ENCODE data around the gene NKD1. TPM values are rescaled to one million over a fixed set of nuclear protein-coding genes. Genes with fewer than 3 reads are reported as not detected.

The NKD1 gene
- total and polyA plus RNA-seq, 2 donors: 0.90 to 0.98 TPM

DNA sequence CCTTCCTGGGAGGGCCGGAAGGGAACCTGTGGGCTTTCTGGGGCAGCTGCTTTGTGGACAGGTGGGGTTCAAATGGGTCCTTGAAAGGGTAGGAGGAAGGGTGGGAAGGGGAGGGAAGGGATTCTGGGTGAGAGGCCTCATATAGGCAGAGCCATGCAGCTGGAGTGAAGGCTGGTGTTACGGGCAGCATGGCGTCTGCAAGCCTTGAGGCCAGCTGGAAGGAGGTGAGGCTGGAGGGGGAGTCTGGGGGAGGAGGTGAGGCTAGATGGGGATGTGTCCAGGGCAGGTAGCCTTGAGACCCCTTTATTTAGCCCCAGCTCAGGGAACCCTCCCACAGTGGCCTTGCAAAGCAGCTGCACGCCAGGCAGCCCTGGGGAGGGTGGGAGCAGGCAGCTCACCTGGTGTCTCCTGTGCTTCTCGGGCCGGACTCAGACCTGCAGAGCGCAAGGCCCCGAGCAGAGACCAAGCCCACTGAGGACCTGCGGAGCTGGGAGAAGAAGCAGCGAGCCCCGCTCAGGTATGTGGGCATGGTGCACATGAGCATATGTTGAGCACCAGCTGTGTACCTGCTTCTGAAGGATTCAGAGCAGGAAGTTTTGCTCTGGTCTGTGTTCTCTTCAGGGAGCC lies 82.3 kb downstream of the NKD1 start:
- 98% methylated on average over 11 of the region's 11 CpGs for WGBS
- no peak overlapping the region for H3K27ac ChIP-seq (ENCODE audit: low read depth in 1 of 2, low read length in 1 of 2)
- no peaks in the 10 kb centered on the region for H3K27me3 ChIP-seq (ENCODE audit: control insufficient read depth in 2 of 2, insufficient read depth in 1 of 2, low read length in 1 of 2)
- H3K36me3 ChIP-seq (ENCODE audit: control insufficient read depth in 2 of 2, insufficient read depth in 2 of 2, low read length in 1 of 2): no peaks in the 10 kb centered on the region
- no peak overlapping the region for H3K4me3 ChIP-seq (ENCODE audit: low read length in 2 of 2)
- no peak for DNase-seq (ENCODE audit: low read depth in 6 of 9, low spot score in 9 of 9)
- no peaks in the 10 kb centered on the region for H3K9me3 ChIP-seq (ENCODE audit: control insufficient read depth in 2 of 2, insufficient read depth in 1 of 2, low read length in 1 of 2)
- H3K4me1 ChIP-seq (ENCODE audit: control insufficient read depth in 2 of 2, insufficient read depth in 2 of 2, low read length in 2 of 2): peaks cover 8 to 18% of the 10 kb centered on the region in 2 donors

DNA sequence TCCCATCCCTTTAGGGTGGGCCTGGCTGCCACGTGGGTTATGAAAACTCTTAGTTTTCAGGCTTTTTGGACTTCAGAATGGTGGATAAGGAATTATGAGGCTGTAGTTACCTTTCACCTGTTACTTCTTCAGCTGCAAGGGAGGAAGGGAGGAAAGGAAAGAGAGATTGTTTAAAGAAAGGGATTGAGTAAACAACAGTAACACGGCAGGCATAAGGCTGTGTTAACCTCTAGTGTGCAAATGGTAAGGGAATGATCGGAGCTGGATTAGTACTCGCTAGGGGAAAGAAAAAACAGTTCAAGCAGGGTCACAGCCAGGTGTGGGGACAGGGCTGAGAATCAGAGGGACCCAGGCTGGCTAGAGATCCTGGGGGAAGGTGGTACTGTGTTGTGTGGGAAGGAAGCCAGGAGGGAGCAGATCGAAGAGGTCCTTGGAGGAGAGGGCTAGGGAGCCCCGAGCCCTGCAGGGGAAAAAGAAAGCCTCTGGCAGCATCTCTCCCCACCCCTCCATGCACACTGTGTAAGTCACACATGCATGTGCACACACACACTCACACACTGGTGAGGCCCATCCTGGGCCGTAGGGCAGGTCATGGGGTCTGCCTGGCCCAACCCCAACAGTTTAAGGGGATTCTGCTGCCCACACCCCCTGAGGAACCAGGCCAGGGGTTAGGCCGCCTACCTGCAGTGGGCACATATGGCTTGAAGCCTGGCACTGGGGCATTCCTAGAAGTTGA lies 83.2 kb downstream of the NKD1 start:
- no peak for DNase-seq (ENCODE audit: low read depth in 6 of 9, low spot score in 9 of 9)
- 94% methylated on average over 8 of the region's 8 CpGs for WGBS
- H3K27me3 ChIP-seq (ENCODE audit: control insufficient read depth in 2 of 2, insufficient read depth in 1 of 2, low read length in 1 of 2): no peaks in the 10 kb centered on the region
- H3K27ac ChIP-seq (ENCODE audit: low read depth in 1 of 2, low read length in 1 of 2): no peak overlapping the region
- H3K9me3 ChIP-seq (ENCODE audit: control insufficient read depth in 2 of 2, insufficient read depth in 1 of 2, low read length in 1 of 2): no peaks in the 10 kb centered on the region
- peaks cover 8 to 16% of the 10 kb centered on the region in 2 donors for H3K4me1 ChIP-seq (ENCODE audit: control insufficient read depth in 2 of 2, insufficient read depth in 2 of 2, low read length in 2 of 2)
- H3K36me3 ChIP-seq (ENCODE audit: control insufficient read depth in 2 of 2, insufficient read depth in 2 of 2, low read length in 1 of 2): no peaks in the 10 kb centered on the region
- no peak overlapping the region for H3K4me3 ChIP-seq (ENCODE audit: low read length in 2 of 2)

DNA sequence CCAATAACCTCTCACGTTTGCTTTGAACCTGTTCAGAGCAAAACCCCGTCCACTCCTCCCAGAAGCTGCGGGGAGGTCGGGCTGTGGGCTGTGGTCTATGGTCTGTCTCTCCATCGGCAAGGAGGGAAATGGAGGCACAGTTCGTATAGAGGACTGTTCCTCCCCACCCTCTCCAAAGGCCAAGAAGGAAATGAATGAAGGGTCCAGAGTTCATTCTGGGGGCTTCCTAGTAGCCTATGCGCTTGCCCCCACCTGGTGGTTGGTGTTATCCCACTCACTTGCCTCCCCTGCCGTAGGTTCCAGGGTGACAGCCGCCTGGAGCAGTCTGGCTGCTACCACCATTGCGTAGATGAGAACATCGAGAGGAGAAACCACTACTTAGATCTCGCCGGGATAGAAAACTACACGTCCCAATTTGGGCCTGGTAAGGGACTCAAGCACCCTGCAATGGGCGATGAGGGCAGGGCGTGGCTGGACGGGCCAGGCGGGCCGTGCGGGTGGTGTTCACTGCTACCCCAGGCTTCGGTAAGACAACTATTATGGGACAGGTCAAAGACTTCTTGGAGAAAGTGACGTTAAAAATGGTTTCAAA lies 83.9 kb downstream of the NKD1 start:
- peaks cover 8 to 10% of the 10 kb centered on the region in 2 donors for H3K4me1 ChIP-seq (ENCODE audit: control insufficient read depth in 2 of 2, insufficient read depth in 2 of 2, low read length in 2 of 2)
- no peak for DNase-seq (ENCODE audit: low read depth in 6 of 9, low spot score in 9 of 9)
- H3K9me3 ChIP-seq (ENCODE audit: control insufficient read depth in 2 of 2, insufficient read depth in 1 of 2, low read length in 1 of 2): no peaks in the 10 kb centered on the region
- H3K36me3 ChIP-seq (ENCODE audit: control insufficient read depth in 2 of 2, insufficient read depth in 2 of 2, low read length in 1 of 2): no peaks in the 10 kb centered on the region
- no peak overlapping the region for H3K4me3 ChIP-seq (ENCODE audit: low read length in 2 of 2)
- H3K27ac ChIP-seq (ENCODE audit: low read depth in 1 of 2, low read length in 1 of 2): no peak overlapping the region
- H3K27me3 ChIP-seq (ENCODE audit: control insufficient read depth in 2 of 2, insufficient read depth in 1 of 2, low read length in 1 of 2): no peaks in the 10 kb centered on the region
- WGBS: 96% methylated on average over 22 of the region's 22 CpGs

DNA sequence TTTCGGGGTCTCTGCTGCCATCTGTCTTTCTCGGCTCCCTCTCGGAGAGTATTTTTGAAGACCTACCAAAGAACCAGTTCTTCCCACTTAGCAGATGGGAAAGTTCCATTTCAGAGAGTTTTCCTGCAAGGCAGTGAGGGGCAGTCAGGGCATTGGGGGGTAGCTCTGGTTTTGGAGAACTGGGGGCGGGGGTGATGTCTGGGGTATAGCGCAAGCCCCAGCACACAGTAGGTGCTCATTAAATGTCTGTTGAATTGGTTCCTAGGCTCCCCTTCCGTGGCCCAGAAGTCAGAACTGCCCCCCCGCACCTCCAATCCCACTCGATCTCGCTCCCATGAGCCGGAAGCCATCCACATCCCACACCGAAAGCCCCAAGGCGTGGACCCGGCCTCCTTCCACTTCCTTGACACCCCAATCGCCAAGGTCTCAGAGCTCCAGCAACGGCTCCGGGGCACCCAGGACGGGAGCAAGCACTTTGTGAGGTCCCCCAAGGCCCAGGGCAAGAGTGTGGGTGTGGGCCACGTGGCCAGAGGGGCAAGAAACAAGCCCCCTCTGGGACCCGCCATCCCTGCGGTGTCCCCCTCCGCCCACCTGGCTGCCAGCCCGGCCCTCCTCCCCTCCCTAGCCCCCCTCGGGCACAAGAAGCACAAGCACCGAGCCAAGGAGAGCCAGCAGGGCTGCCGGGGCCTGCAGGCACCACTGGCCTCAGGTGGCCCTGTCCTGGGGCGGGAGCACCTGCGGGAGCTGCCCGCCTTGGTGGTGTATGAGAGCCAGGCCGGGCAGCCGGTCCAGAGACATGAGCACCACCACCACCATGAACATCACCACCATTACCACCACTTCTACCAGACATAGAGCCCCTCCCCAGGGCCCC lies 85.0 kb downstream of the NKD1 start:
- no peaks in the 10 kb centered on the region for H3K9me3 ChIP-seq (ENCODE audit: control insufficient read depth in 2 of 2, insufficient read depth in 1 of 2, low read length in 1 of 2)
- H3K27ac ChIP-seq (ENCODE audit: low read depth in 1 of 2, low read length in 1 of 2): no peak overlapping the region
- H3K27me3 ChIP-seq (ENCODE audit: control insufficient read depth in 2 of 2, insufficient read depth in 1 of 2, low read length in 1 of 2): no peaks in the 10 kb centered on the region
- H3K4me1 ChIP-seq (ENCODE audit: control insufficient read depth in 2 of 2, insufficient read depth in 2 of 2, low read length in 2 of 2): no peaks in the 10 kb centered on the region
- 95% methylated on average over 30 of the region's 30 CpGs for WGBS
- no peaks in the 10 kb centered on the region for H3K36me3 ChIP-seq (ENCODE audit: control insufficient read depth in 2 of 2, insufficient read depth in 2 of 2, low read length in 1 of 2)
- DNase-seq (ENCODE audit: low read depth in 6 of 9, low spot score in 9 of 9): no peak
- no peak overlapping the region for H3K4me3 ChIP-seq (ENCODE audit: low read length in 2 of 2)

DNA sequence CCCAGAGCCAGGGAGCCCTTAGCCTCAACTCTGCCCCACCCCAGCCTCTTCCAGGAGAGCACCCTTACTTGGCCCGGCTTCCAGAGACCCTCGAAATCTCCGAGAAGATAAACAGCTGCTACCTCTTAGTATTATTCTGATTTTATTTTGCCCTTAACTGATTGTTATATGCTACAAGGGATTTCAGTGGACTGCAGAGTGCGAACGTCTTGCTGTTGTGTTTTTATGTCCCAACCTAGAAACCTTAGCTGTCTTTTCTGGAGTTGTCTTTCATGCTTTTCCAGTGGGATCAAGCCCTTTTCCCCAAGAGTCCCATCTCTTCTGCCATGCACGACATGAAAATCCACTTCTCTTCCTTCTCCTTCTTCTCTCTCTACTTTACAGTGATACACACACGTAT lies 85.9 kb downstream of the NKD1 start:
- no peak overlapping the region for H3K4me3 ChIP-seq (ENCODE audit: low read length in 2 of 2)
- H3K36me3 ChIP-seq (ENCODE audit: control insufficient read depth in 2 of 2, insufficient read depth in 2 of 2, low read length in 1 of 2): no peaks in the 10 kb centered on the region
- DNase-seq (ENCODE audit: low read depth in 6 of 9, low spot score in 9 of 9): no peak
- no peak overlapping the region for H3K27ac ChIP-seq (ENCODE audit: low read depth in 1 of 2, low read length in 1 of 2)
- WGBS: 95% methylated on average over 7 of the region's 7 CpGs
- no peaks in the 10 kb centered on the region for H3K9me3 ChIP-seq (ENCODE audit: control insufficient read depth in 2 of 2, insufficient read depth in 1 of 2, low read length in 1 of 2)
- H3K4me1 ChIP-seq (ENCODE audit: control insufficient read depth in 2 of 2, insufficient read depth in 2 of 2, low read length in 2 of 2): no peaks in the 10 kb centered on the region
- H3K27me3 ChIP-seq (ENCODE audit: control insufficient read depth in 2 of 2, insufficient read depth in 1 of 2, low read length in 1 of 2): no peaks in the 10 kb centered on the region

DNA sequence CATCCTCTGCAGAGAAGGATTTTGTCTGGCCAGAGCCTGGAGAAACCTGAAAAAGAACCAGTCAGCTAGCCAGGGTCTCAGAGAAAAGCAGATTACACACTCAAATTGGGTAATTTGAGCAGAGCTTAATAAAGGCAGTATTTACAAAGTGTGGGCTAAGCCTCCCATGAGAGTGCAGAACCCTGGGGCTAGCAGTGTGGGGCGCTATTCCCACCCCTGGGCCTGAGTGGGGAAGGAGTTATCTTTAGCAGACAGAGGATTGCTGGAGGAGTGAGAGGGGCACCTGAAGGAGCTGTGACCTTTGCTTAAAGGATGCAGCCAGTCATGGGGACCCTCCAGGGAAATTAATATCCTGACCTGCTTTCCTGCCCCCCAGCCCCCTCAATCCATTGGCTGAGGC lies 86.8 kb downstream of the NKD1 start:
- Histone ChIP-seq H3K4me3 (ENCODE audit: low read length in 2 of 2) (no peak overlapping the region), H3K4me1 (ENCODE audit: control insufficient read depth in 2 of 2, insufficient read depth in 2 of 2, low read length in 2 of 2) (no peaks in the 10 kb centered on the region), H3K27me3 (ENCODE audit: control insufficient read depth in 2 of 2, insufficient read depth in 1 of 2, low read length in 1 of 2) (no peaks in the 10 kb centered on the region), H3K36me3 (ENCODE audit: control insufficient read depth in 2 of 2, insufficient read depth in 2 of 2, low read length in 1 of 2) (no peaks in the 10 kb centered on the region), H3K9me3 (ENCODE audit: control insufficient read depth in 2 of 2, insufficient read depth in 1 of 2, low read length in 1 of 2) (no peaks in the 10 kb centered on the region), H3K27ac (ENCODE audit: low read depth in 1 of 2, low read length in 1 of 2) (no peak overlapping the region)
- WGBS: 87% methylated on average over 1 of the region's 1 CpG
- DNase-seq (ENCODE audit: low read depth in 6 of 9, low spot score in 9 of 9): no peak

DNA sequence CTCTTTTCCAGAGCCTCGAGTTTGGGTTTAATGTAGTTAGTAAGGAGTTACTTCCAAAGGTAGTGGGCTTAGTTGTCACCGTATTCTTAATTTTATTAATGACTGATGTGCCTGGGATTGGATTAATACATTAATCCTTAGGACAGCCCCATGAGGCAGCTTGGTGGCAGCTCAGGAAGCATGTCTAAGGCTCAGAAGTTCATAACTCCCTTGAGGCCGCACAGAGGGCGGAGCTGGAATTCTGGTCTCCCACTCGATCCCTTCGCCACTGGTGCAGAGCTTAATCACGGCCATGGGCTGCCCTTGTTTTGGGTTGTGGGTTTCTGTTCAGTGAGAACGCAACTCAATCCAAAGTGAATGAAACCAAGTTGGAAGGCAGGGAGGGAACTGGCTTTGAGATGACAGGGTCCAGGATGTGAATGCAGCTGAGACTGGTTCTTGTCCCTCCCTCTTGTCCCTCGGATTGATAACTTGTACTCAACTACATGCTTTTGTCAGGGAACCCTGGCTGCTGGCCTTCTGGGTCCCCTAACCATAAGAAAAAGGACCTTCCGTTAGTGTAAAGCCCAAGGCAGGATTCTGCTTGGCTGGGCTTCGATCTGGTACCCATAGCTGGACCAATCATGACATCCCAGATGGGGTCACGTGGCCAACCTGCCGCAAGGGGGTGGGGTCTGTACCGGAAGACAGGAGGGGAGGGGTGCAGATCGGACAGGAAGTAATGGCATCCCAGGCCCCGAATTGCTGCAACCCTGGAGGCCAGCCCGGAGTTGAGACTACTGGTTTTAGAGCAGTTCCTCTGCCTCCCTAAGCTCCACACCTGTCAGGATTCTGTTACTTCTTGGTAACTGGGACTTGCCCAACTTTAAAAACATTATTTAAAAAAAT lies 87.6 kb downstream of the NKD1 start:
- H3K9me3 ChIP-seq (ENCODE audit: control insufficient read depth in 2 of 2, insufficient read depth in 1 of 2, low read length in 1 of 2): no peaks in the 10 kb centered on the region
- DNase-seq (ENCODE audit: low read depth in 6 of 9, low spot score in 9 of 9): no peak
- WGBS: 82% methylated on average over 17 of the region's 17 CpGs
- no peak overlapping the region for H3K27ac ChIP-seq (ENCODE audit: low read depth in 1 of 2, low read length in 1 of 2)
- H3K36me3 ChIP-seq (ENCODE audit: control insufficient read depth in 2 of 2, insufficient read depth in 2 of 2, low read length in 1 of 2): no peaks in the 10 kb centered on the region
- no peaks in the 10 kb centered on the region for H3K4me1 ChIP-seq (ENCODE audit: control insufficient read depth in 2 of 2, insufficient read depth in 2 of 2, low read length in 2 of 2)
- H3K27me3 ChIP-seq (ENCODE audit: control insufficient read depth in 2 of 2, insufficient read depth in 1 of 2, low read length in 1 of 2): no peaks in the 10 kb centered on the region
- H3K4me3 ChIP-seq (ENCODE audit: low read length in 2 of 2): no peak overlapping the region

DNA sequence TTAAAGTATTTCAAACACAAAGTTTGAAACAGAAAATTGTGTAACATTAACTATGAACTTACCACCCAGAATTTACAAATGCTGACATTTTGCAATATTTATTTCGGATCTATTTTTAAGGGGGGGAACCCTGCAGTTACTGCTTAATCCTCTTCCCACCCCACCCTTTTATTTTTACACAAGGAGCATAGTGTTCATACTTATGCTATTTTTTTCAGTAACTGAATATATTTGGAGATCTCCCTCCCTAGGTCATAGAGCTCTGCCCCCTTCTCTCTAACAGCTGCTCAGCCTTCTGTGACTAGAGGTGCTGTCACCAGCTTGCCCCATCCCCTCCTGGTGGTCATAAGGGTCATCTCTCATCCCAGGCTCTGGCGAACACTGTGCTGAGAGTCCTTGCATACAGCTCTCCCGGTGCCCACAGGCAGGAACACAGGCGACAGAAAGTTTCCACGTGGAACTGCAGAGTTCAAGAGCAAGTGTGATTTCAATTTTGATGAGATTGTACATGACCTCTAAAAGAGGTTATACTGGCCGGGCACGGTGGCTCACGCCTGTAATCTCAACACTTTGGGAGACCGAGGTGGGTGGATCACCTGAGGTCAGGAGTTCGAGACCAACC lies 88.7 kb downstream of the NKD1 start:
- Histone ChIP-seq H3K4me1 (ENCODE audit: control insufficient read depth in 2 of 2, insufficient read depth in 2 of 2, low read length in 2 of 2) (no peaks in the 10 kb centered on the region), H3K27ac (ENCODE audit: low read depth in 1 of 2, low read length in 1 of 2) (no peak overlapping the region), H3K4me3 (ENCODE audit: low read length in 2 of 2) (no peak overlapping the region), H3K9me3 (ENCODE audit: control insufficient read depth in 2 of 2, insufficient read depth in 1 of 2, low read length in 1 of 2) (no peaks in the 10 kb centered on the region), H3K27me3 (ENCODE audit: control insufficient read depth in 2 of 2, insufficient read depth in 1 of 2, low read length in 1 of 2) (no peaks in the 10 kb centered on the region), H3K36me3 (ENCODE audit: control insufficient read depth in 2 of 2, insufficient read depth in 2 of 2, low read length in 1 of 2) (no peaks in the 10 kb centered on the region)
- no peak for DNase-seq (ENCODE audit: low read depth in 6 of 9, low spot score in 9 of 9)
- 97% methylated on average over 10 of the region's 10 CpGs for WGBS

All from thymus (tissue), 11 donors.